Neural cell (in vitro differentiated cells): ENCODE data around the gene C1orf210. TPM values are rescaled to one million over a fixed set of nuclear protein-coding genes. Genes with fewer than 3 reads are reported as not detected.

ENCODE experiments used
- H2AFZ ChIP-seq: fragments of 200-600, 300-800 bp; sonication (generic), shearing (Covaris generic); 2 replicates; pipeline ENCODE4 v1.6.0; 2014; ENCODE audit warnings: low read depth, mild to moderate bottlenecking, antibody characterized with exemption, low read length, moderate library complexity
- H3F3A ChIP-seq: fragments of 200-600 bp; shearing (Covaris generic); 2 replicates; pipeline ENCODE4 v1.6.1; 2016; ENCODE audit warnings: mild to moderate bottlenecking, moderate library complexity, mixed read lengths, antibody characterized with exemption, low read length; ENCODE audit not compliant: insufficient read depth, poor library complexity, severe bottlenecking
- H3K27ac ChIP-seq: fragments of 200-600, 300-800 bp; sonication (generic), shearing (Covaris generic); 2 replicates; pipeline ENCODE4 v1.5.1; 2014; ENCODE audit warnings: mild to moderate bottlenecking, low read length, moderate library complexity
- H3K27me3 ChIP-seq: fragments of 300-800, 200-600 bp; sonication (generic), shearing (Covaris generic); 2 replicates; pipeline ENCODE4 v1.6.0; 2014; ENCODE audit warnings: mild to moderate bottlenecking, low read depth, low read length, moderate library complexity; ENCODE audit not compliant: insufficient read depth
- H3K36me3 ChIP-seq: fragments of 300-800, 200-600 bp; sonication (generic), shearing (Covaris generic); 2 replicates; pipeline ENCODE4 v1.5.1; 2014; ENCODE audit warnings: mild to moderate bottlenecking, antibody characterized with exemption, low read length, moderate library complexity; ENCODE audit not compliant: insufficient read depth
- H3K4me2 ChIP-seq: fragments of 300-800, 200-600 bp; sonication (generic), shearing (Covaris generic); 2 replicates; pipeline ENCODE4 v1.6.0; 2014; ENCODE audit warnings: mild to moderate bottlenecking, low read length
- H3K4me3 ChIP-seq: fragments of 300-800, 200-600 bp; sonication (generic), shearing (Covaris generic); 2 replicates; pipeline ENCODE4 v1.5.1; 2014; ENCODE audit warnings: mild to moderate bottlenecking, low read length, moderate library complexity
- H3K79me2 ChIP-seq: fragments of 200-600 bp; shearing (Covaris generic); replicated peaks from 2 replicates; pipeline ENCODE4 v1.6.0; 2014; ENCODE audit warnings: mild to moderate bottlenecking, low read length, moderate library complexity; ENCODE audit not compliant: insufficient read depth
- H3K9ac ChIP-seq: fragments of 300-800, 200-600 bp; sonication (generic), shearing (Covaris generic); 2 replicates; pipeline ENCODE4 v1.6.1; 2016; ENCODE audit warnings: mild to moderate bottlenecking, low read length, mixed read lengths
- H3K9me2 ChIP-seq: fragments of 200-600 bp; shearing (Covaris generic); 2 replicates; pipeline ENCODE4 v1.6.1; 2016; ENCODE audit warnings: mild to moderate bottlenecking, low read length, mixed read lengths; ENCODE audit not compliant: insufficient read depth
- H3K9me3 ChIP-seq: fragments of 200-600, 300-800 bp; sonication (generic), shearing (Covaris generic); 2 replicates; pipeline ENCODE4 v1.6.1; 2016; ENCODE audit warnings: mild to moderate bottlenecking, mixed run types, low read length, moderate library complexity, mixed read lengths
- H4K20me1 ChIP-seq: fragments of 200-600 bp; shearing (Covaris generic); 2 replicates; pipeline ENCODE4 v1.6.1; 2016; ENCODE audit warnings: mild to moderate bottlenecking, mixed run types; ENCODE audit not compliant: insufficient read depth
- CTCF ChIP-seq: fragments of 450-650 bp; IDR thresholded peaks from 2 replicates; pipeline ENCODE4 v1.5.1; 2014; ENCODE audit warnings: antibody characterized with exemption, mild to moderate bottlenecking, moderate library complexity; ENCODE audit not compliant: poor library complexity, severe bottlenecking
- EP300 ChIP-seq: fragments of 450-650 bp; conservative IDR thresholded peaks from 2 replicates; pipeline ENCODE4 v1.6.1; 2014; ENCODE audit warnings: antibody characterized with exemption, mild to moderate bottlenecking, moderate library complexity; ENCODE audit not compliant: poor library complexity, severe bottlenecking
- EZH2 ChIP-seq: fragments of 200-600, 300-800 bp; shearing (Covaris generic), sonication (generic); IDR thresholded peaks from 2 replicates; pipeline ENCODE4 v1.6.1; 2014; ENCODE audit warnings: antibody characterized with exemption, low read length, borderline replicate concordance, mild to moderate bottlenecking; ENCODE audit not compliant: insufficient read depth, poor library complexity, severe bottlenecking
- MXI1 ChIP-seq: fragments of 450-650 bp; conservative IDR thresholded peaks from 2 replicates; pipeline ENCODE4 v1.6.1; 2014; ENCODE audit warnings: antibody characterized with exemption, mild to moderate bottlenecking; ENCODE audit not compliant: poor library complexity, severe bottlenecking
- POLR2AphosphoS5 ChIP-seq: IDR thresholded peaks from 2 replicates; pipeline ENCODE4 v1.6.1; 2012
- RAD21 ChIP-seq: fragments of 450-650 bp; conservative IDR thresholded peaks from 2 replicates; pipeline ENCODE4 v1.6.1; 2014; ENCODE audit warnings: antibody characterized with exemption, mild to moderate bottlenecking, moderate library complexity
- REST ChIP-seq: IDR thresholded peaks from 2 replicates; pipeline ENCODE4 v1.6.1; 2012; ENCODE audit warnings: borderline replicate concordance
- SMC3 ChIP-seq: fragments of 450-650 bp; conservative IDR thresholded peaks from 2 replicates; pipeline ENCODE4 v1.6.1; 2014; ENCODE audit warnings: antibody characterized with exemption, mild to moderate bottlenecking, moderate library complexity; ENCODE audit not compliant: poor library complexity
- TAF1 ChIP-seq: IDR thresholded peaks from 2 replicates; pipeline ENCODE4 v1.6.1; 2012; ENCODE audit warnings: low read depth
- polyA plus RNA-seq: library from polyadenylated mRNA; depleted of rRNA; stranded (reverse); fragments of >200 nt; gene quantifications from 2 replicates; pipeline ENCODE4 v1.2.3, GENCODE V29; 2014

The C1orf210 gene
- polyA plus RNA-seq, 1 donor from 2014 or later: not detected

GRCh38 chr1:43239484-43239883 lies 45.9 kb downstream of the C1orf210 start:
- Histone ChIP-seq H3K9me3 (no peaks in the 10 kb centered on the region), H3K36me3 (no peaks in the 10 kb centered on the region), H3K4me2 (no peak overlapping the region), H2AFZ (no peak overlapping the region), H3K27me3 (no peaks in the 10 kb centered on the region), H3K9me2 (no peaks in the 10 kb centered on the region), H3K9ac (no peak overlapping the region), H3K79me2 (no peaks in the 10 kb centered on the region), H4K20me1 (no peaks in the 10 kb centered on the region), H3F3A (no peaks in the 10 kb centered on the region), H3K4me3 (no peak overlapping the region), H3K27ac (no peak overlapping the region)
- no peak for TF ChIP-seq SMC3

- H3F3A ChIP-seq: no peaks in the 10 kb centered on the region
- no peaks in the 10 kb centered on the region for H3K9me2 ChIP-seq
- no peak overlapping the region for H3K4me2 ChIP-seq
- no peak overlapping the region for H3K9ac ChIP-seq
- H3K9me3 ChIP-seq: no peaks in the 10 kb centered on the region
- H3K36me3 ChIP-seq: no peaks in the 10 kb centered on the region
- no peak overlapping the region for H3K4me3 ChIP-seq
- H3K27me3 ChIP-seq: no peaks in the 10 kb centered on the region
- H3K79me2 ChIP-seq: no peaks in the 10 kb centered on the region
- no peaks in the 10 kb centered on the region for H4K20me1 ChIP-seq
- TF ChIP-seq POLR2AphosphoS5: no peak
- H2AFZ ChIP-seq: no peak overlapping the region
- no peak overlapping the region for H3K27ac ChIP-seq
These were observed 46.4 kb downstream of the C1orf210 start for GRCh38 chr1:43238991-43239469.

GRCh38 chr1:43238085-43238484 lies 47.3 kb downstream of the C1orf210 start:
- H3K79me2 ChIP-seq: no peaks in the 10 kb centered on the region
- H3K27ac ChIP-seq: no peak overlapping the region
- H3K4me2 ChIP-seq: no peak overlapping the region
- H3K4me3 ChIP-seq: no peak overlapping the region
- no peaks in the 10 kb centered on the region for H4K20me1 ChIP-seq
- no peaks in the 10 kb centered on the region for H3K9me2 ChIP-seq
- TF ChIP-seq RAD21: peak; percentile 56
- TF ChIP-seq CTCF: peak; percentile 51
- TF ChIP-seq SMC3: peak; percentile 51
- no peak for TF ChIP-seq EZH2
- H2AFZ ChIP-seq: no peak overlapping the region
- no peaks in the 10 kb centered on the region for H3F3A ChIP-seq
- H3K9ac ChIP-seq: no peak overlapping the region
- H3K36me3 ChIP-seq: no peaks in the 10 kb centered on the region
- H3K9me3 ChIP-seq: no peaks in the 10 kb centered on the region
- H3K27me3 ChIP-seq: no peaks in the 10 kb centered on the region

- H3K9me2 ChIP-seq: no peaks in the 10 kb centered on the region
- H3K79me2 ChIP-seq: no peaks in the 10 kb centered on the region
- no peak overlapping the region for H3K4me2 ChIP-seq
- no peak for TF ChIP-seq MXI1
- TF ChIP-seq CTCF: no peak
- no peak for TF ChIP-seq EP300
- TF ChIP-seq RAD21: no peak
- TF ChIP-seq EZH2: no peak
- no peak for TF ChIP-seq POLR2AphosphoS5
- TF ChIP-seq TAF1: no peak
- TF ChIP-seq SMC3: no peak
- no peak for TF ChIP-seq REST
- H3K27ac ChIP-seq: no peak overlapping the region
- no peak overlapping the region for H2AFZ ChIP-seq
- H3F3A ChIP-seq: no peaks in the 10 kb centered on the region
- no peak overlapping the region for H3K4me3 ChIP-seq
- no peaks in the 10 kb centered on the region for H3K27me3 ChIP-seq
- H3K9me3 ChIP-seq: no peaks in the 10 kb centered on the region
- H3K36me3 ChIP-seq: no peaks in the 10 kb centered on the region
- H4K20me1 ChIP-seq: no peaks in the 10 kb centered on the region
- H3K9ac ChIP-seq: no peak overlapping the region
These were observed 48.3 kb downstream of the C1orf210 start for GRCh38 chr1:43237121-43237520.
